ENCODE data around the gene TICRR.

TICRR gene

DNA sequence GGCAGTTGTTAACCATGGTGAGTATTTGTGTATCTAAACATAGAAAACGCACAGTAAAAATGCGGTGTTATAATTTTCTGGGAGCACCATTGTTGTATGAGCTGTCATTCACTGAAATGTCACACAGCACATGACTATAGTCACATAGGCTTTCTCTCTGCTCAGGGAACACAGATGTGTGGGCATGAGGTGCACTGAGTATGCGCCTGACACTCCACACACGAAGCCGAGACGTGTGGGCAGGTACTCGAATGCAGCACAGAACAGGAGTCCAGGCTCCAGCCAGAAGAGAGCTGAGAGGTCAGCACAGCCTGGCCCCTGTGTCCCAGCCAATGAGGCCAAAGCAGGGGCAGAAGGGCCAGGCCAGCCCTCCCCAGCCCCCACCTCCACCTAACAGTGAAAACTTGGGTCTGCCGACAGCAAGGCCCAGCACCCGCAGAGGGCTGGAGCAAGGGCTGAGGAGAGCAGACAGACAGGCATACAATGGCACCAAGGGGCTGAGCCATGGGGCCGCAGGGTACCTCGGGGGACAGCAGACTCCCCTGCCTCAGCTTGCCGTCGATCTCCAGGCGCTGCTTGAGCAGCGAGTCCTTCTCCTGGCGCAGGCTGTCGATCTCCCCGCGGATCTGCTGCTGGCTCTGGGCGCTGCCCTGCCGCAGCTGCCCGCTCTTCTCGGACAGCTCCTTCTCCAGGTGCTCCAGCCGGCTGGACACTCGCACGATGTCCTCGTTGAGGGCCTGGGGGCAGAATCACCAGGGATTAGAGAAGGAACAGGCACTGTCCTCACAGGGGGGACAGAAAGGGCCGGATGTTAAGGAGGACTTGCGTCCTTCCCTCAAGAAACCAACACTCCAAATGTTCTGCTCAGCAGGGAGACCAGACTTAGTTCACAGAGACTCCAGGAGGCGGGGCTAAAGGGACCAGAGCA, 56.0 kb downstream of the TICRR start:
- H3K36me3 ChIP-seq (ENCODE audit: control insufficient read depth, insufficient read depth, low read length): peaks cover 34% of the 10 kb centered on the region
- TF ChIP-seq, protein P1, sequence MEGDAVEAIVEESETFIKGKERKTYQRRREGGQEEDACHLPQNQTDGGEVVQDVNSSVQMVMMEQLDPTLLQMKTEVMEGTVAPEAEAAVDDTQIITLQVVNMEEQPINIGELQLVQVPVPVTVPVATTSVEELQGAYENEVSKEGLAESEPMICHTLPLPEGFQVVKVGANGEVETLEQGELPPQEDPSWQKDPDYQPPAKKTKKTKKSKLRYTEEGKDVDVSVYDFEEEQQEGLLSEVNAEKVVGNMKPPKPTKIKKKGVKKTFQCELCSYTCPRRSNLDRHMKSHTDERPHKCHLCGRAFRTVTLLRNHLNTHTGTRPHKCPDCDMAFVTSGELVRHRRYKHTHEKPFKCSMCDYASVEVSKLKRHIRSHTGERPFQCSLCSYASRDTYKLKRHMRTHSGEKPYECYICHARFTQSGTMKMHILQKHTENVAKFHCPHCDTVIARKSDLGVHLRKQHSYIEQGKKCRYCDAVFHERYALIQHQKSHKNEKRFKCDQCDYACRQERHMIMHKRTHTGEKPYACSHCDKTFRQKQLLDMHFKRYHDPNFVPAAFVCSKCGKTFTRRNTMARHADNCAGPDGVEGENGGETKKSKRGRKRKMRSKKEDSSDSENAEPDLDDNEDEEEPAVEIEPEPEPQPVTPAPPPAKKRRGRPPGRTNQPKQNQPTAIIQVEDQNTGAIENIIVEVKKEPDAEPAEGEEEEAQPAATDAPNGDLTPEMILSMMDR (IDR thresholded peaks at IDR 0.05; ENCODE audit: insufficient read depth, low read length, poor library complexity, severe bottlenecking): no peak
- no peak for DNase-seq (ENCODE audit: extremely low read depth, insufficient read length)
- H3K27me3 ChIP-seq (replicated peaks; ENCODE audit: control insufficient read depth, insufficient read depth, low read length): no peaks in the 10 kb centered on the region
- no peak overlapping the region for H3K4me3 ChIP-seq (replicated peaks; ENCODE audit: low read depth, low read length)

DNA sequence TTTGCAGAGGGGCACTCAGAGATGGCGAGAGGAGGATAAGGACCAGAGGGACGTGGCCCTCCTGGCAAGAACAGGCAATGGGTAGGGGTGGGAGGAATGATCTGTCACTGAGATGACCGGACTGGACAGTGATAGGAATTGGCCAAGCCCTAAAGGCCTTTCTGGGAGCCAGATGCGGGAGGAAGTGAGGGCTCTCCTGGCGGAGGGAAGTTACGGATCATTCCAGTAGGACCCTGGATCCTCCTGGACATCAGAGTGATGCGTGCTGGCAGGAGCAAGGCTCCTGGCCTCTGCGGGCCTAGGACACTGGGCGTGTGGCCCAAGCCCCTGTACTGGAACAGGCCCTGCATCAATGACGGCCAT, 56.6 kb downstream of the TICRR start:
- TF ChIP-seq, protein P1 (IDR thresholded peaks at IDR 0.05; ENCODE audit: insufficient read depth, low read length, poor library complexity, severe bottlenecking): no peak

DNA sequence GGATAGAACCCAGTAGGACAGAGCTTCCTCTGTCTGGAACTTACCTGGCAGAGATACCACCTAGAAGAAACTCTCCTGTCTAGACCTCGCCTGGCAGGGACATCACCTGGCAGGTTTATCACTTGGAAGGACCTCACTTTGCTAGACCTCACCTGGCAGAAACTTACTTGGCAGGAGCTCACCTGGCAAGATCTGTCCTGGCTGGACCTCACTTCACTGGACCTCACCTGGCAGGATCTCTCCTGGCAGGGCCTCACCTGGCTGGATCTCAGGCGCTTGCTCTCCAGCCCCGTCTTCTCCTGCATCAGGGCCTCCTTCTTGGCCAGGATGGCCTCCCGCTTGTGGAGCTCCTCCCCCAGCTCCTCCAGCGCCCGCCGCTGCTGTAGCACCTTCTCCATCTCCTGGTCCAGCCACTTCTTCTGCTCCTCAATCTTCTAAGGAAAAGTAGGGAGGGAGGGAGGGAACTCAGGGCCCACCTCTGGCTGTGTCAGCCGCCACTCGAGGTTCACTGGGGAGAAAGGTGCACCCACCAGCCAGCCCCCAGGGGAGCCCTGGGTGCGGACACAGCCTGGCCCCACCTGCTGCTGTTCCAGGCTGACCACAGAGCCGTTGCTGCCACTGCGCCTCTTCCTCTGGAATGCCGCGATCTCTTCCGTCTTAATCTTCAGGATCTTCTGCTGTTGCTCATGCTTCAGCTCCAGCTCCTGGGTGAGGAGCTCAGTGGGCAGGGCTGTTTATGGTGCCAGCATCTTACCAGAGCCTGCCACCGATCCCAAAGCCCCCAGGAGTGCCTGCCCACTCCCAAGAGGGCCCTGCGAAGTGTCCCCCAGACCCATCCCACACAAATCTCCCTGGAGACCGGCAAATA, 57.5 kb downstream of the TICRR start:
- H3K27me3 ChIP-seq (replicated peaks; ENCODE audit: control insufficient read depth, insufficient read depth, low read length): no peaks in the 10 kb centered on the region
- TF ChIP-seq, protein P1 (IDR thresholded peaks at IDR 0.05; ENCODE audit: insufficient read depth, low read length, poor library complexity, severe bottlenecking): no peak
- H3K4me3 ChIP-seq (replicated peaks; ENCODE audit: low read depth, low read length): no peak overlapping the region
- no peak for DNase-seq (ENCODE audit: extremely low read depth, insufficient read length)
- peaks cover 24% of the 10 kb centered on the region for H3K36me3 ChIP-seq (ENCODE audit: control insufficient read depth, insufficient read depth, low read length)

More for the DNA sequence above, 56.6 kb downstream of the TICRR start:
- Histone ChIP-seq H3K36me3 (ENCODE audit: control insufficient read depth, insufficient read depth, low read length) (peaks cover 33% of the 10 kb centered on the region), H3K4me3 (replicated peaks; ENCODE audit: low read depth, low read length) (no peak overlapping the region), H3K27me3 (replicated peaks; ENCODE audit: control insufficient read depth, insufficient read depth, low read length) (no peaks in the 10 kb centered on the region)
- DNase-seq (ENCODE audit: extremely low read depth, insufficient read length): no peak

DNA sequence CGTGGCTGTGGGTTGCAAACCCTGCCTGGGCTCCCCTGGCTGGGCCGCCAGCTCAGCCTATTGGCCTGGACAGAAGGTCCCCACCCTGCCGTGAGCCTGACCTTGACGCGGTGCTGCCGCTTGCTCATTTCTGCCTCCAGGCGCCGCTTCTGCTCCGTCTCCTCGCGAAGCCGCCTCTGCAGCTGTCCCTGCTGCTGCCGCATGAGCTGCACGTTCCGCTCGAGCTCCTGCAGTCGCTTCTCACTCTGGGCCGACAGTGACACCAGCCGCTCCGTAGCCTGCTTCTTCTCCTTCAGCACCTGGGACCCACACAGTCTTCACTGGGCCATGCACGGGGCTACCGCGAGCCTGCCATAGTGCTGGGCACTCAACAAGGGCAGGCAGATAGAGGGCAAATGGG, 58.3 kb downstream of the TICRR start:
- Histone ChIP-seq H3K4me3 (replicated peaks; ENCODE audit: low read depth, low read length) (no peak overlapping the region), H3K36me3 (ENCODE audit: control insufficient read depth, insufficient read depth, low read length) (peaks cover 19% of the 10 kb centered on the region)

DNA sequence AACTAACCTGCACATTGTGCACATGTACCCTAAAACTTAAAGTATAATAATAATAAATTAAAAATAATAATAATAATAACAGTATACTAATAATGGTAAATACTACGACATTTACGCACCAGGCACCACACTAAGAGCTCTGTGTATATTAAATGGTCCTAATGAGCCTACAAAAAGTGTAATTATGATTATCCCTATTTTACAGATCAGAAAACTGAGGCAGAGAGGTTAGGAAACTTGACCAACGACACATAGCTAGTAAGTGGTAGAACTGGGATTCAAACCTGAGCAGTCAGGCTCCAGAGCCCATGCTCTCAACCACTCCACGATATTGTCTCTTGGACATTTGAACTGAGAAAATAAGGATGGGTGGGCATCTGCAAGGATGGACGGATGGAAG, 65.0 kb downstream of the TICRR start:
- TF ChIP-seq, protein P1 (IDR thresholded peaks at IDR 0.05; ENCODE audit: insufficient read depth, low read length, poor library complexity, severe bottlenecking): no peak

More for the DNA sequence above, 58.3 kb downstream of the TICRR start:
- no peak for DNase-seq (ENCODE audit: extremely low read depth, insufficient read length)
- TF ChIP-seq, protein P1 (IDR thresholded peaks at IDR 0.05; ENCODE audit: insufficient read depth, low read length, poor library complexity, severe bottlenecking): no peak
- H3K27me3 ChIP-seq (replicated peaks; ENCODE audit: control insufficient read depth, insufficient read depth, low read length): no peaks in the 10 kb centered on the region

More for the DNA sequence above, 65.0 kb downstream of the TICRR start:
- Histone ChIP-seq H3K36me3 (ENCODE audit: control insufficient read depth, insufficient read depth, low read length) (no peaks in the 10 kb centered on the region), H3K27me3 (replicated peaks; ENCODE audit: control insufficient read depth, insufficient read depth, low read length) (no peaks in the 10 kb centered on the region), H3K4me3 (replicated peaks; ENCODE audit: low read depth, low read length) (no peak overlapping the region)
- no peak for DNase-seq (ENCODE audit: extremely low read depth, insufficient read length)
